H1 (cell line): ENCODE results near the gene PDE4D. TPM values are rescaled to one million over a fixed set of nuclear protein-coding genes. Genes with fewer than 3 reads are reported as not detected.

Source experiments
- CTCF ChIA-PET: fragments of 300-600 bp; sonication (Branson Sonifier 250); formaldehyde crosslinking; loops from one replicate; lab custom pipeline; 2021; ENCODE audit not compliant: partially characterized antibody; lab: Charles Lee
- POLR2A ChIA-PET: fragments of 300-600 bp; sonication (Branson Sonifier 250); formaldehyde crosslinking; loops from one replicate; lab custom pipeline; 2021; ENCODE audit warnings: inconsistent platforms; ENCODE audit not compliant: partially characterized antibody; lab: Charles Lee
- DNase-seq, 2 experiments: peaks; one replicate each; pipeline versions ENCODE4 v3.0.0 to v3.0.0-alpha.2; 2010 to 2022; ENCODE audit warnings: low spot score in 2 of 2, low read depth in 1 of 2, mixed read lengths in 1 of 2
- FAIRE-seq: peaks from 2 replicates; lab custom pipeline; 2011; peaks lifted over from hg19 to GRCh38; lab: Jason Lieb, UNC
- H2AFZ ChIP-seq: 2 replicates; pipeline ENCODE4 v1.8.1; 2012; ENCODE audit warnings: low read length, inconsistent platforms
- H2AK5ac ChIP-seq: 2 replicates; pipeline ENCODE4 v1.6.1; 2013; ENCODE audit warnings: low read depth, low read length
- H2BK120ac ChIP-seq: replicated peaks from 2 replicates; pipeline ENCODE3; 2013; ENCODE audit warnings: low read depth, low read length, inconsistent platforms
- H2BK12ac ChIP-seq: 2 replicates; pipeline ENCODE4 v1.6.1; 2013; ENCODE audit warnings: low read depth, low read length
- H2BK15ac ChIP-seq: 2 replicates; pipeline ENCODE4 v1.6.1; 2013; ENCODE audit warnings: low read length
- H2BK20ac ChIP-seq: 2 replicates; pipeline ENCODE4 v1.6.1; 2013; ENCODE audit warnings: low read length
- H2BK5ac ChIP-seq: 2 replicates; pipeline ENCODE4 v1.6.1; 2013; ENCODE audit warnings: low read depth, low read length
- H3K14ac ChIP-seq: 2 replicates; pipeline ENCODE4 v1.6.1; 2013; ENCODE audit warnings: inconsistent platforms; ENCODE audit not compliant: insufficient read length
- H3K18ac ChIP-seq: 2 replicates; pipeline ENCODE4 v1.6.1; 2013; ENCODE audit warnings: low read length; ENCODE audit errors: extremely low read depth
- H3K23ac ChIP-seq: 2 replicates; pipeline ENCODE4 v1.6.1; 2013; ENCODE audit warnings: inconsistent platforms; ENCODE audit not compliant: insufficient read length
- H3K23me2 ChIP-seq: 2 replicates; pipeline ENCODE4 v1.6.1; 2013; ENCODE audit warnings: low read depth, low read length
- H3K27ac ChIP-seq: 2 replicates; pipeline ENCODE4 v1.6.1; 2011; ENCODE audit warnings: low read depth, low read length, inconsistent platforms
- H3K27me3 ChIP-seq, 4 experiments: replicated peaks in 1 of 4; 1 replicate in 1 of 4; 2 replicates in 3 of 4; pipeline versions ENCODE4 v1.6.1 to v1.8.1; 2011 to 2013; ENCODE audit warnings: low read length in 3 of 4, mild to moderate bottlenecking in 3 of 4, inconsistent platforms in 2 of 4, mixed read lengths in 2 of 4, moderate library complexity in 1 of 4; ENCODE audit not compliant: control insufficient read depth in 3 of 4, insufficient read depth in 3 of 4; ENCODE audit errors: extremely low read depth in 1 of 4
- H3K36me3 ChIP-seq, 4 experiments: 2 replicates each; pipeline versions ENCODE4 v1.6.1 to v1.8.1; 2011 to 2013; ENCODE audit warnings: mild to moderate bottlenecking in 4 of 4, low read length in 3 of 4, moderate library complexity in 2 of 4, control low read depth in 1 of 4, inconsistent platforms in 1 of 4; ENCODE audit not compliant: insufficient read depth in 4 of 4, control insufficient read depth in 2 of 4
- H3K4ac ChIP-seq: replicated peaks from 2 replicates; pipeline ENCODE3; 2013; ENCODE audit warnings: low read length, low read depth, mixed read lengths, inconsistent platforms; ENCODE audit not compliant: insufficient read length
- H3K4me1 ChIP-seq, 4 experiments: replicated peaks in 1 of 4; 1 replicate in 1 of 4; 2 replicates in 3 of 4; pipeline versions ENCODE4 v1.6.1 to v1.8.1; 2011 to 2013; ENCODE audit warnings: low read length in 3 of 4, inconsistent platforms in 2 of 4, mixed read lengths in 1 of 4; ENCODE audit not compliant: insufficient read depth in 4 of 4, control insufficient read depth in 3 of 4
- H3K4me2 ChIP-seq, 2 experiments: 2 replicates each; pipeline versions ENCODE4 v1.6.1 to v1.8.1; 2011 to 2013; ENCODE audit warnings: low read depth in 2 of 2, low read length in 2 of 2, control low read depth in 1 of 2, inconsistent platforms in 1 of 2, mild to moderate bottlenecking in 1 of 2; ENCODE audit not compliant: insufficient read depth in 1 of 2
- H3K4me3 ChIP-seq, 4 experiments: fragments of 200-600, 300-600 bp in 1 of 4; sonication (generic), shearing (Covaris generic), sonication (Bioruptor Twin) in 1 of 4; 2 replicates each; pipeline versions ENCODE4 v1.5.1 to v1.8.1; 2011 to 2016; ENCODE audit warnings: low read length in 4 of 4, low read depth in 3 of 4, control low read depth in 2 of 4, inconsistent platforms in 2 of 4, mild to moderate bottlenecking in 2 of 4, mixed read lengths in 1 of 4, moderate library complexity in 1 of 4; ENCODE audit not compliant: insufficient read depth in 2 of 4; ENCODE audit errors: extremely low read depth in 1 of 4
- H3K56ac ChIP-seq: replicated peaks from 2 replicates; pipeline ENCODE3; 2013; ENCODE audit warnings: low read depth, mild to moderate bottlenecking, mixed read lengths, low read length, inconsistent platforms; ENCODE audit not compliant: insufficient read length
- H3K79me1 ChIP-seq: 2 replicates; pipeline ENCODE4 v1.6.1; 2013; ENCODE audit warnings: low read depth, low read length, control low read depth
- H3K79me2 ChIP-seq, 2 experiments: 2 replicates each; pipeline versions ENCODE4 v1.6.1 to v1.8.1; 2012 to 2013; ENCODE audit warnings: low read length in 2 of 2, mild to moderate bottlenecking in 2 of 2, inconsistent platforms in 1 of 2; ENCODE audit not compliant: insufficient read depth in 2 of 2, control insufficient read depth in 1 of 2
- H3K9ac ChIP-seq, 4 experiments: replicated peaks in 1 of 4; 1 replicate in 1 of 4; 2 replicates in 3 of 4; pipeline versions ENCODE4 v1.6.1 to v1.8.1; 2011 to 2013; ENCODE audit warnings: low read depth in 3 of 4, low read length in 3 of 4, control low read depth in 2 of 4, mild to moderate bottlenecking in 2 of 4, moderate library complexity in 2 of 4, inconsistent platforms in 1 of 4; ENCODE audit errors: extremely low read depth in 1 of 4
- H3K9me3 ChIP-seq, 2 experiments: 2 replicates each; pipeline versions ENCODE4 v1.6.1 to v1.8.1; 2012 to 2013; ENCODE audit warnings: mild to moderate bottlenecking in 2 of 2, moderate library complexity in 2 of 2, control low read depth in 1 of 2, inconsistent platforms in 1 of 2, low read depth in 1 of 2, low read length in 1 of 2, mixed read lengths in 1 of 2; ENCODE audit not compliant: insufficient read depth in 2 of 2
- H4K20me1 ChIP-seq, 2 experiments: replicated peaks in 1 of 2; 2 replicates each; pipeline versions ENCODE3 to v1.8.1; 2011 to 2013; ENCODE audit warnings: inconsistent platforms in 2 of 2, low read length in 2 of 2, mild to moderate bottlenecking in 1 of 2; ENCODE audit not compliant: insufficient read depth in 2 of 2, control insufficient read depth in 1 of 2
- H4K5ac ChIP-seq: 2 replicates; pipeline ENCODE4 v1.6.1; 2013; ENCODE audit warnings: low read length, low read depth, mixed read lengths, inconsistent platforms; ENCODE audit not compliant: insufficient read length
- H4K8ac ChIP-seq: 2 replicates; pipeline ENCODE4 v1.8.0; 2013; ENCODE audit warnings: mild to moderate bottlenecking, moderate library complexity, low read length, inconsistent platforms; ENCODE audit not compliant: insufficient read depth; ENCODE audit errors: extremely low read depth
- H4K91ac ChIP-seq: replicated peaks from 2 replicates; pipeline ENCODE3; 2013; ENCODE audit warnings: low read length, mixed read lengths, inconsistent platforms; ENCODE audit not compliant: insufficient read length
- BACH1 ChIP-seq: IDR thresholded peaks from 2 replicates; pipeline ENCODE4 v1.6.1; 2012; ENCODE audit warnings: low read length, improper control_type of control experiment
- CEBPB ChIP-seq: IDR thresholded peaks from 2 replicates; pipeline ENCODE4 v1.6.1; 2012; ENCODE audit warnings: low read depth, low read length
- CREB1 ChIP-seq: IDR thresholded peaks from 2 replicates; pipeline ENCODE4 v1.6.1; 2012; ENCODE audit warnings: inconsistent platforms
- CTCF ChIP-seq, 3 experiments: IDR thresholded peaks; 1 replicate in 2 of 3; 2 replicates in 1 of 3; pipeline versions ENCODE4 v1.5.1 to v1.6.1; 2011; ENCODE audit warnings: low read length in 3 of 3, mild to moderate bottlenecking in 3 of 3, inconsistent platforms in 2 of 3, low read depth in 1 of 3, moderate library complexity in 1 of 3; ENCODE audit not compliant: insufficient read depth in 1 of 3; ENCODE audit errors: control extremely low read depth in 1 of 3
- EGR1 ChIP-seq: IDR thresholded peaks from 2 replicates; pipeline ENCODE4 v1.6.1; 2011; ENCODE audit warnings: low read depth, low read length, borderline replicate concordance
- HDAC2 ChIP-seq, 2 experiments: fragments of 300-600 bp in 1 of 2; sonication (generic) in 1 of 2; IDR thresholded peaks; 2 replicates each; pipeline ENCODE4 v1.6.1; 2011 to 2012; ENCODE audit warnings: low read depth in 2 of 2, low read length in 2 of 2, mild to moderate bottlenecking in 2 of 2, moderate library complexity in 2 of 2, borderline replicate concordance in 1 of 2, inconsistent platforms in 1 of 2
- JUN ChIP-seq: IDR thresholded peaks from 2 replicates; pipeline ENCODE4 v1.6.1; 2011; ENCODE audit warnings: low read depth, mild to moderate bottlenecking, improper control_type of control experiment, low read length
- NRF1 ChIP-seq: IDR thresholded peaks from 2 replicates; pipeline ENCODE4 v1.6.1; 2011; ENCODE audit warnings: mild to moderate bottlenecking, low read depth, low read length, improper control_type of control experiment
- SIN3A ChIP-seq, 2 experiments: IDR thresholded peaks in 1 of 2; conservative IDR thresholded peaks in 1 of 2; 2 replicates each; pipeline ENCODE4 v1.6.1; 2011 to 2012; ENCODE audit warnings: low read length in 2 of 2, improper control_type of control experiment in 1 of 2, low read depth in 1 of 2, mild to moderate bottlenecking in 1 of 2
- SP1 ChIP-seq: IDR thresholded peaks from 2 replicates; pipeline ENCODE4 v1.6.1; 2011; ENCODE audit warnings: low read depth, low read length
- SP4 ChIP-seq: IDR thresholded peaks from 2 replicates; pipeline ENCODE4 v1.6.1; 2012; ENCODE audit warnings: low read length, inconsistent platforms
- SRF ChIP-seq: IDR thresholded peaks from 2 replicates; pipeline ENCODE4 v1.6.1; 2011; ENCODE audit warnings: mild to moderate bottlenecking, low read depth, low read length, moderate library complexity
- TCF12 ChIP-seq: IDR thresholded peaks from 2 replicates; pipeline ENCODE4 v1.6.1; 2011; ENCODE audit warnings: low read depth, mild to moderate bottlenecking, low read length
- WGBS, 2 experiments: shearing (Covaris generic) in 1 of 2; methylation state at CpG; one replicate each; pipeline versions ENCODE4 v1.1.6 to v1.1.7; 2013 to 2015; ENCODE audit warnings: low lambda C conversion rate in 2 of 2, mixed read lengths in 2 of 2, inconsistent platforms in 1 of 2, low coverage in 1 of 2, missing lambda C conversion rate in 1 of 2; ENCODE audit not compliant: insufficient replicate concordance in 2 of 2, insufficient coverage in 1 of 2, insufficient read length in 1 of 2; ENCODE audit errors: extremely low coverage in 1 of 2, missing lambda C conversion rate in 1 of 2; 5-methylcytosine and 5-hydroxymethylcytosine counted together
- polyA plus RNA-seq, 7 experiments: library from polyadenylated mRNA; depleted of rRNA in 3 of 7; stranded (reverse) in 5 of 7; unstranded in 2 of 7; fragments of >200 nt in 5 of 7; fragments of 200-250 nt in 2 of 7; gene quantifications; 1 replicate in 5 of 7; 2 replicates in 1 of 7; 4 replicates in 1 of 7; pipeline versions ENCODE4 v1.2.1 to v1.2.3, GENCODE V29; 2011 to 2013; ENCODE audit warnings: missing spikeins in 2 of 7, mixed read lengths in 2 of 7
- total RNA-seq: library from RNA; stranded (reverse); fragmentation: NEBNext Ultra II Directional; extraction: Animal tissue kit (Norgen Biotek cat#: 25700); gene quantifications from 2 replicates; pipeline ENCODE4 v1.2.1, GENCODE V29; 2021

The PDE4D gene
- total and polyA plus RNA-seq, 2 of the 8 experiments (the other 6 are each of a cell fraction or from before 2014, with no cell fraction given): 2.3 to 3.7 TPM

- Histone ChIP-seq H3K9ac (no peak overlapping the region), H2AK5ac (no peak overlapping the region), H3K27me3 (no peaks in the 10 kb centered on the region), H3K23me2 (no peaks in the 10 kb centered on the region), H3K9me3 (no peaks in the 10 kb centered on the region), H4K20me1 (no peaks in the 10 kb centered on the region), H3K4me3 (no peak overlapping the region), H3K4me1 (peaks cover 0 to 3% (median under 1%) of the 10 kb centered on the region in 4 experiments; a peak in 2 of 7 replicates), H3K79me2 (no peaks in the 10 kb centered on the region), H2BK12ac (no peak overlapping the region), H4K8ac (no peak overlapping the region), H4K91ac (no peak overlapping the region), H3K4me2 (no peak overlapping the region), H3K4ac (no peak overlapping the region), H3K18ac (no peak overlapping the region), H3K56ac (no peak overlapping the region), H2BK15ac (no peak overlapping the region), H4K5ac (no peak overlapping the region), H3K23ac (no peak overlapping the region), H3K79me1 (no peaks in the 10 kb centered on the region), H3K36me3 (no peaks in the 10 kb centered on the region), H2BK5ac (no peak overlapping the region), H3K27ac (no peak overlapping the region), H2BK20ac (no peak overlapping the region), H3K14ac (no peak overlapping the region), H2BK120ac (no peak overlapping the region), H2AFZ (no peak overlapping the region)
- no peak for FAIRE-seq
- WGBS, 2 experiments: 91% methylated on average over 1 of the region's 1 CpG; no CpG with 5 or more reads in 1 of the 2 experiments
- ChIA-PET CTCF (interaction anchor here (0.6 to 2.0 kb wide), 11 partner anchors 10 to 1487 kb away, joined by 3 to 8 read pairs (median 4); no protein-coding TSS in a partner anchor), POLR2A (no interaction called here)
- no peak for DNase-seq
- no peak for TF ChIP-seq CREB1
- no peak for TF ChIP-seq SRF
- no peak for TF ChIP-seq SIN3A (conservative IDR thresholded peaks at IDR 0.05 in 1 of 2, IDR thresholded peaks at IDR 0.05 in 1 of 2; ENCODE audit: low read depth in 1 of 2, low read length in 2 of 2)
- no peak for TF ChIP-seq HDAC2 (IDR thresholded peaks at IDR 0.05; ENCODE audit: borderline replicate concordance in 1 of 2, low read depth in 2 of 2, low read length in 2 of 2)
- TF ChIP-seq BACH1: no peak
- no peak for TF ChIP-seq SP1
- TF ChIP-seq JUN: no peak
- TF ChIP-seq TCF12: no peak
- TF ChIP-seq CTCF (IDR thresholded peaks at IDR 0.05; ENCODE audit: control extremely low read depth in 1 of 3, insufficient read depth in 1 of 3, low read depth in 1 of 3, low read length in 3 of 3): no peak
- TF ChIP-seq SP4: no peak
- TF ChIP-seq NRF1: no peak
- TF ChIP-seq EGR1: no peak
- no peak for TF ChIP-seq CEBPB
Measured at GRCh38 chr5:59190746-59191145, 702.8 kb downstream of the PDE4D start.
